Retina (tissue), 1 donor: ENCODE data around the gene MED28.
"Not testable (repeated sequence)": the region's sequence is repeated elsewhere in the genome, so short reads cannot be mapped to it uniquely, and the experiment has no call there.

Source experiments
- DNase-seq: peaks from one replicate; pipeline ENCODE4 v3.0.0-alpha.2; 2016

The MED28 gene

GRCh38 chr4:17614416-17615299, at the start of gene MED28:
MED28 (plus strand) TSS chr4:17614641; CDS start chr4:17614655, 14 bp downstream.
- peak; percentile 95 for DNase-seq

- no peak for DNase-seq
Measured at GRCh38 chr4:17565846-17566245, 48.6 kb upstream of the MED28 start.

- DNase-seq, result no peak
Measured at GRCh38 chr4:17567271-17567670, 47.2 kb upstream of the MED28 start.

DNA sequence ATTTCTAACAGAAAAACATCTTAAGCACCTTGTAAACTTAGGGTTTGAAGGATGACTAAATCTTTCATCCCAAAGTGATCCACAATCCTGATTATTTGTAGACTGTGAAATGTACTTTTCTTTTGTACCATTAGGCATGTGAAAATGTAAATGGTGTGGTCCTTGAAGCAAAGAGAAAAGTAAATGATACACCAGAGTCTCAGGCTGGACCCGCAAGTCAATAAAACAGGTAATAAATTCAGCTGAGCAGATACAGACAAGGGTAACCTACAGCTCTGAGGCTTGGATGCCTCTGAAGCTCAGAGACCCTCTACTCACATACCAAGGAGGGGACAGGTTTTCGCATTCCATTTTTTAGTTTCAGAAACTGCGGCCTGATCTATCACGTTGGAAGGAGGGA, 40.2 kb upstream of the MED28 start:
- no peak for DNase-seq

DNA sequence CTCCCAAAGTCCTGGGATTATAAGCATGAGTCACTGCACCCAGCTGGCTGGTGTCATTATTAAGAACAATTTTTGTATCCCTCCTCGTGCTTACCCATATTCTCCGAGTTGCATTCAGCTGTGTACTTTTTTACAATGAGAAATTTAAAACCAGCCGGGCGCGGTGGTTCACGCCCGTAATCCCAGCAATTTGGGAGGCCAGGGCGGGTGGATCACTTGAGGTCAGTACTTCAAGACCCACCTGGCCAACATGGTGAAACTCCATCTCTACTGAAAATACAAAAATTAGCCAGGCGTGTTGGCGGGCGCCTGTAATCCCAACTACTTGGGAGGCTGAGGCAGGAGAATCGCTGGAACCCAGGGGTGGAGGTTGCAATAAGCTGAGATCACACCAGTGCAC, 39.3 kb upstream of the MED28 start:
- not testable (repeated sequence) for DNase-seq

DNA sequence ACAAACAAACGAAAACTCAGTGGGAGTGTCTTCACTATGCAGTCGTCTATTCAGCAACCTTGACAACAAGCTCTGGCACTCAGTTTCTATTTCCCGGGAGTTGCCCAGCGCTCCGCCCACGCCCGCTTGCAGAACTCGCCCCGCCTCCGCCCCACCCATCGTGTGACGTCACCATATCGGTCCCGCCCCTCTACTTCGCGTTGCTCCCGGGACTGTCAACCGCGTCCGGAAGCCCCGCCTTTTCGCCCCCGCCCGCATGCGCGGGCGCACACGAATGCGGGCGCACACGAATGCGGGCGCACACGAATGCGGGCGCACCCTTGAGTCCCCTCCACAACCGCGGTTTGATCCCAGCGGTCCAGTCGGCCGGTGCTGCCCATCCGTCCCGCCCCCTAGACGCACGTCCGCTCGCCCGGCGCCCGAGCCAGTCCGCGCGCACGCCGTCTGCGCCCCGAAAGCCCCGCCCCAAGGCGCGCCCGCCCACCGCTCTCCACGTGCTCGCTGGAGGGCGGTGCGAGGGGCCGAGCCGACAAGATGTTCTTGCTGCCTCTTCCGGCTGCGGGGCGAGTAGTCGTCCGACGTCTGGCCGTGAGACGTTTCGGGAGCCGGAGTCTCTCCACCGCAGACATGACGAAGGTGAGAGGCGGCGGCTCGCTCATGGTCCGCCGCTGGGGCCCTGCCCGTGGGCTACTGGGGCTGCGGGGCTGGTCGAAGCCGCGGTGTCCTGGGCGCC, 37.3 kb upstream of the MED28 start, which contains the start of gene LAP3:
Gene LAP3 (plus strand): TSS at position 267 of the 733 bp plus-strand sequence. CDS start 268 bp downstream, at position 535.
- DNase-seq, result peak; percentile 99

DNA sequence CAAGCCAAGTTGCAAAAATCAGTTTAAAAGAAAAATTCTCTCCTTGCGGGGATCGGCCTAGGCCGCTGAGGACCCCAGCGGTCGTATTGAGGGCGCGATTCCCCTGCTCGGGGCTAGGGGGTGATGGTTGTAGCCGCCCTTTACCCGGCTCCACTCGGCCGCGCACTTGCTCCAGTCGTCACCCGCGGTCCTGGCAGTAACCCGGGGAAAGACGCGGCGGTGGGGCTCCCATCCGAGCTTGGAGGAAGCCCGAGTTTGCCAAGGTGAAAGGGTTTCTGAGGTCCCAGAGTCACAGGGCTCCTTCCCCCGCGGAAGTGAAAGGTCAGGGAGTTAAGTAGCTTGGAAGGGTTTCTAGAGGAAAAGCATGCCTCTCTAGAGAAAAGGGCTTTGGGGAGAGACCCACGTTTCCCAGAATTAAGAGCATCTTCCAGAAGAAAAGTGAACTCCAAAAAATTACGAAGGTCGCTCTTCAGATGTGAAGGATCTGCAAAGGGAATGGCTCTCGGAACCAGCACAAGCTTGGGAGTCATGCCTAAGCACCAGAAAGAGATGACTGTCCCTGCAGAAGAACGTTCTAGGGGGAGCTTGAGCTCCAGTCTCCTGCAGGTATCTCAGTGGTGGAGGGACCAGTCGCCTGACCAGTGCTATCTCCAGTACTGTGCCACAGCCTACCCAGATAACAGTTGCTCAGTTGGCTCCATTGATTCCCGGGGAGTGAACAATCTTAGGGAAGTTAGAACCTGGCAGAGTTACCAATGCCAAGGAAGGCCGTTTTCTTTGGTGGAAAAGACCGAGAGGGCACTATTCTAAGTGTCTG, 36.6 kb upstream of the MED28 start:
- DNase-seq, result no peak

DNA sequence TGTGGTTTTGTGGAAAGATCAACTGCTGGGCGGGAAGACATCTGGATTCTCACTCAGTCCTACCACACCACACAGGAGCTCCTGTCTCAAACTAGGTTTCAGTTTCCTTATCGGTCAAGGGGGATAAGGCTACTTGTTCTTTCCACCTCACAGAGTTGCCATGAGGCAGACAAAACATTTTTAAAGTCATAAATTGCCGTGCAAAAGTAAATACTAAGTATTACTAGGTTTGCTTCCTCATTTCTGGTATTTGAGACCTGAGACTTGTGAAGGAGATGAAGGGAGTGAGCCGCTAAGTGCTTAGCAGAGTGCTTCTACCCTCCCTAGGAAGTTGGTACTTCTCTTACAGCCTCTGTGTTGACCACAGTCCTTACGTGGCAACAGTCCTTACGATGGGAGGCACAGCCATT, 36.0 kb upstream of the MED28 start:
- DNase-seq, result no peak

- no peak for DNase-seq
Measured at GRCh38 chr4:17580969-17581368, 33.5 kb upstream of the MED28 start.

DNA sequence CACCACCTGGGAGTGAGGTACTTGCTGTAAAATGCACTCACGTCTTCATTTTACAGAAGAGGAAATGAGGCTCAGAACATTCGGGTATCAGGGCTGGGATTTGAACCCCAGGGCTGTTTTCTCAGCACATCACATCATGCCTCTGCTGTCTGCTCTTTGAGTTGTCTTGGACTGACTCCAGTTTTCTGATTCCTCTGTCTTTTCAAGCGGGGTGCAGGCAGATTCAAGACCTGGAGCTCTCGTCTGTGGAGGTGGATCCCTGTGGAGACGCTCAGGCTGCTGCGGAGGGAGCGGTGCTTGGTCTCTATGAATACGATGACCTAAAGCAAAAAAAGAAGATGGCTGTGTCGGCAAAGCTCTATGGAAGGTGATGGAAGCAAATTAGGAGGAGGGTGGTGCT, 31.2 kb upstream of the MED28 start:
- DNase-seq, result no peak

DNA sequence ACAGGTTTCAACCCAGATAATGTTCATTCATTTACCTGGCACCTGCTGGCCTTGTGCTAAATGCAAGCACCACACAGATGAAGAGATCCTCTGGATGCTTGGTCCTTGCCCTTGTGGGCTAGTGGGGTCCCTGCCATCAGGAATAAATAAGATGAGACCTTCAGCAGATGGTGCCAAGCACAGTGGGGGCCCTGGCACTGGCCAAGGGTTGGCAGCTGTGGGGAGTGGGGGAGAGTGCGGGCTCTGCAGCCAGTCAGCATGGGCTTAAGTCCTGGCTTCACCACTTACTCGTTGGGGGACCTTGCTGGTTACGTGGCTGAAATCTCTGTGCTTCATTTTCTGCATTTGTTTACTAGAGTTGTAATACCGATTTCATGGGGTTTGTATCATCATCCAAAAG, 30.5 kb upstream of the MED28 start:
- no peak for DNase-seq

DNA sequence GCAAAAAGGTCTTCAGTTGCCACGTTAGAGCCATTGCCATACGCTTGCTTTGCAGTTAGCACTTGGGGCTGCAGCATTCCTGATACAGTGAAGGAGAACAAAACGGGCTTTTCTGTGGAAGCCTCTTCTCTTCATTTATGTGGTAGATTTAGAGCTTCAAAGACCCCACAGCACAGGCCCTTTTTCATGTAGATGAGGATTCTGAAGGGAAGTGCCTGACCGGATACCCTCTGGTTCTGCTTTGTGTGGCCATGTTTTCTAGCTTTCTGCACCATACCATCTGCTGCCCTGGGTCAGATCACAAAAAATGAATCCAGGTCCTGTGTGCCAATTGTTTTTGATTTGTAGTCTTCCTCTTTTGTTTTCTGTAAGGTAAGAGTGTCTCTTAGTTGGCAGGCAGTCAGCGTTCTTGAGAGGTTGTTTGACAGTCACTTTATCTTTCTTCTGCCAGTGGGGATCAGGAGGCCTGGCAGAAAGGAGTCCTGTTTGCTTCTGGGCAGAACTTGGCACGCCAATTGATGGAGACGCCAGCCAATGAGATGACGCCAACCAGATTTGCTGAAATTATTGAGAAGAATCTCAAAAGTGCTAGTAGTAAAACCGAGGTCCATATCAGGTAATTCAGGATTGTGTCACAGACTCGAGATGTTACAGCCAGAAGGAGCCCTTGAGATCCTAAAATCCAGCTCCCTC, 29.8 kb upstream of the MED28 start:
- no peak for DNase-seq

DNA sequence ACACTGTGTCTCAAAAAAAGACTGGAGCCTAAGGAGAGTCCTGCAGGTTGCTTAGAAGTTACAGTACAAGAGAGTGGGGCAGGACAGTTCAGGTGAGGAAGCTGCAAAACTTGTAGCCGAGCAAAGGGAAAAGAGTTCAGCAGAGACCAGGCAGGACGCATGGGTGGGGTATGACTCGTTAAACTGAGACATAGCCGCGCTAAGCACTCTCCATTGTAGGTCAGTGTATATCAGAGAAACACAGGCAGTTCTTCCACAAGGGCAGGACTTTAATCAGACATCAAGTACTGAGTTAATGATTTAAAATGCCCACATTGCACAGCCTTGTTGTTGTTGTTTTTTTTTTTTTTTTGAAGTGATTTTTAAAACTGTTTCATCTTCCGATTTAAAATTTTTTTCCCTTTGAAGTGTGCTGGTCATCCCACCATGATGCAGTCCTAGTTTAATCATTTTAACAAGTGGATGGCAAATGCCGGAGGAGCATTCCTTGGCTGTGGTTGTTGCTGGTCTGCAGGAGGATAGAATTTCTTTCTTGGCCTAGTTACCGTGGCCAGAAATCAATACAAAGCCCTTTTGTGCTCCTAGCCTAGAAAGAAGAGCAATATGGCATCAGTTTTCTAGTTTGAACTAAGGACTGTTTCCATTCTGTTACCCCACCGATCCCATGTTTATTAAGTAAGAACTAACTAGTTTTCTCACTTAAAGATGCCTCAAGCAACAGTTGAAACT, 27.2 kb upstream of the MED28 start:
- peak; percentile 31 for DNase-seq

- no peak for DNase-seq
Measured at GRCh38 chr4:17589355-17589754, 25.1 kb upstream of the MED28 start.

DNA sequence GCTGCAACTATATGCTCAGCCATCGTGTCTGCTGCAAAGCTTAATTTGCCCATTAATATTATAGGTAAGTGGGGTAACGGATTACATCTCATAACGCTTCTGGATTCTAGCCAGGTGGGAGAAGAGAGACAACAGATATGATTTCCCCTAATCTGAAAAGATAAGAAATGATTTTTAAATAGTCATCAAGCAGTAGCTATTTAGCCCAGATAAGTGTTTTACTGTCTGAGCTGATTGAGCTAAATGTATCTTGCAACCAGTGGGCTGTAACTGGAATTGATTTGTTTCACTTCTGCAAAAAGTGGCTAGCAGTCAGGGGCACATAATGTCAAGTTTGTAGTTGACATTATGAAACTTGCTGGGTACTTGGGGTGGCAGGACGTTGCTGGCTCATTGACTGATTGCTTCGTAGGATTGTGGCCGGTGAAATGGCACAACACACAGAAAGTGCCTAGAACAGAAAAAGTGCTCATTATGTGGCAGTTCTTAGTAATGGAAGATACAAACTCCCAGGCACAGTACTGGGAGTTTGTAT, 18.9 kb upstream of the MED28 start:
- no peak for DNase-seq

DNA sequence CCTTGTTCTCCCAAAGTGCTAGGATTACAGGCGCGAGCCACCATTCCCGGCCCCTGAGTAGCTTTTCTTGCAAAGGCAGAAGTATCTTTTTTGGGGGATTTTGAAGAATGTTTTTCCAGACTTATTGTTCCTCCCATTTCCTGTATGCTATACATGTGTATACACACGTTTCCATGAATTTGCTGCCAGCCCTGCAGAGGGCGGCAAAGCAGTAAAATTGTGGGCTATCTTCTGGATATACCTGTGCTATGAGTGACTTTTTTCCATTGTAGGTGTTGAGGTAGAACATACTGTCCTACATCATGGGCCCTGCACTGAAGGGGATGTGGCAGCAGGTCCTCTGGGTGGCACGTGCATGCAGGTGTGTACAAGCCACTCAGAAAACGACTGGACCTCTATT, 16.9 kb upstream of the MED28 start:
- no peak for DNase-seq

GRCh38 chr4:17599826-17600225, 14.6 kb upstream of the MED28 start:
- no peak for DNase-seq

DNA sequence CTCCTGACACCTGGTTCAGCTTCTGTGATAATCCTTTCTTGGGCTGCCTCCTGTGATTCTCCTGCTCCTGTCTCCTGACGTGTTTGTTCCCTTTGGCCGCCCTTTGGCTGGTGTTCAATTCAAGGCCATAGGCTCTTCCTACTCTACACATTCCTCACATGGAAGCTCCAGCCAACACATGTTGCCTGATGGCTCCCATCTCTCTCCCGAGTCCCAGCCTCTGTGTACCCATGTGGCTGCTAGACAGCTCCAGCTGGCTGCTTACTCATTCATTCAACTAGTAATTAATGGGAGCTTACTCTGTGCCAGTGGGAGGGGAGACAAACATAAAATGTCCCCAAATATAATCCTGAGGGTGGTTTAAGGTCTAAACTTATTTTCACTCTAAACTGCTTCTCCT, 9.2 kb upstream of the MED28 start:
- no peak for DNase-seq

DNA sequence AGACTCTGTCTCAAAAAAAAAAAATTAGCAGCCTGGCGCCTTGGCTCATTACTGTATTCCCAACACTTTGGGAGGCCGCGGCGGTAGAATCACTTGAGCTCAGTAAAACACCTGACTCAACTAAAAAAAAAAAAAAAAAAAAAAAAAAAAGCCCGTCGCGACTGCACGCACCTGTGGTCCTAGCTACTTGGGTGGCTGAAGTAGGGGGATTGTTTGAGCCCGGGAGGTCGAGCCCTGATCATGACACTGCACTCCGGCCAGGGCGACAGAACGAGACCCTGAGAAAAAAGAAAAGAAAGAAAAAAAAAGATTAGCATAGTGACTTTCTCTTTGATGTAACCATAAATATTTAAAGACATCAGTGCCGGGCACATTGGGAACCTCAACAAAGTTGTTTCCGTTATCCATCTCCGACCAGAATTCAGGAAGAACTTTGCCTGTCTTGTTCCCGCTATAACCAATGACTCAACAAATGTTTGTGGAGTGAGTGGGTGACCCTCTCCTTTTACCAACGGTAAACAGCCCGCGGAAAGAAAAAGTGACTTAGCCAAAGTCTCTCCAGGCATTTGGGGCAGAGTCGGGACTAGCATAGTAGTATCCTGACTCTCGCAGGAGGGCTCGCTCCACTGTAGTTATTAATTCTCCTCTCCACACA, 553 bp upstream of the MED28 start:
- no peak for DNase-seq

GRCh38 chr4:17616283-17616682, 1.8 kb downstream of the MED28 start:
- DNase-seq, result no peak

- DNase-seq, result no peak
Measured at GRCh38 chr4:17618926-17619325, 4.5 kb downstream of the MED28 start.
